GM12864 (cell line): Measurements from ENCODE around the gene C1QA.

Source experiments
- DNase-seq: peaks from one replicate; pipeline ENCODE4 v3.0.0-alpha.2; 2011; ENCODE audit warnings: low read depth
- H3K4me3 ChIP-seq: 2 replicates; pipeline ENCODE4 v1.5.1; 2011; ENCODE audit warnings: mild to moderate bottlenecking, low read depth, low read length, control low read depth
- TF ChIP-seq, protein P1 (sequence below): IDR thresholded peaks from 2 replicates; pipeline ENCODE4 v1.5.1; 2011; ENCODE audit warnings: low read depth, mild to moderate bottlenecking, moderate library complexity, low read length, control low read depth, inconsistent platforms; ENCODE audit errors: missing control alignments

Gene C1QA

DNA sequence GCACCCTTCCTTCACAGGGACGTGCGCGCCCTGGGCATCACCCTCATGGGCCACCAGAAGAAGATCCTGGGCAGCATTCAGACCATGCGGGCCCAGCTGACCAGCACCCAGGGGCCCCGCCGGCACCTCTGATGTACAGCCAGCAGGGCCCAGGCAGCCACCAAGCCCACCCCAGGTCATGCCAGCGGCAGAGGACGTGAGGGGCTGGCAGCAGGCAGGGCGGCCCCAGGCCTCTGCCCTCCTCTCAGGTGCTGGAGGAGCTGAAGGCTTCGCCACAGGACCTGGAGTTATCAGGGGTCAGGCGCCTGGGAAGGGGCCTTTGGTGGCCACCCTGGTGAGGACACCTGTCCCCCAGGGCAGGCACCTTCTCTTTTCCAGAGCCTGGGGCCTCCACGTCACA, 34.8 kb upstream of the C1QA start:
- TF ChIP-seq, protein P1, sequence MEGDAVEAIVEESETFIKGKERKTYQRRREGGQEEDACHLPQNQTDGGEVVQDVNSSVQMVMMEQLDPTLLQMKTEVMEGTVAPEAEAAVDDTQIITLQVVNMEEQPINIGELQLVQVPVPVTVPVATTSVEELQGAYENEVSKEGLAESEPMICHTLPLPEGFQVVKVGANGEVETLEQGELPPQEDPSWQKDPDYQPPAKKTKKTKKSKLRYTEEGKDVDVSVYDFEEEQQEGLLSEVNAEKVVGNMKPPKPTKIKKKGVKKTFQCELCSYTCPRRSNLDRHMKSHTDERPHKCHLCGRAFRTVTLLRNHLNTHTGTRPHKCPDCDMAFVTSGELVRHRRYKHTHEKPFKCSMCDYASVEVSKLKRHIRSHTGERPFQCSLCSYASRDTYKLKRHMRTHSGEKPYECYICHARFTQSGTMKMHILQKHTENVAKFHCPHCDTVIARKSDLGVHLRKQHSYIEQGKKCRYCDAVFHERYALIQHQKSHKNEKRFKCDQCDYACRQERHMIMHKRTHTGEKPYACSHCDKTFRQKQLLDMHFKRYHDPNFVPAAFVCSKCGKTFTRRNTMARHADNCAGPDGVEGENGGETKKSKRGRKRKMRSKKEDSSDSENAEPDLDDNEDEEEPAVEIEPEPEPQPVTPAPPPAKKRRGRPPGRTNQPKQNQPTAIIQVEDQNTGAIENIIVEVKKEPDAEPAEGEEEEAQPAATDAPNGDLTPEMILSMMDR = no peak
- no peak for DNase-seq
- no peak overlapping the region for H3K4me3 ChIP-seq

DNA sequence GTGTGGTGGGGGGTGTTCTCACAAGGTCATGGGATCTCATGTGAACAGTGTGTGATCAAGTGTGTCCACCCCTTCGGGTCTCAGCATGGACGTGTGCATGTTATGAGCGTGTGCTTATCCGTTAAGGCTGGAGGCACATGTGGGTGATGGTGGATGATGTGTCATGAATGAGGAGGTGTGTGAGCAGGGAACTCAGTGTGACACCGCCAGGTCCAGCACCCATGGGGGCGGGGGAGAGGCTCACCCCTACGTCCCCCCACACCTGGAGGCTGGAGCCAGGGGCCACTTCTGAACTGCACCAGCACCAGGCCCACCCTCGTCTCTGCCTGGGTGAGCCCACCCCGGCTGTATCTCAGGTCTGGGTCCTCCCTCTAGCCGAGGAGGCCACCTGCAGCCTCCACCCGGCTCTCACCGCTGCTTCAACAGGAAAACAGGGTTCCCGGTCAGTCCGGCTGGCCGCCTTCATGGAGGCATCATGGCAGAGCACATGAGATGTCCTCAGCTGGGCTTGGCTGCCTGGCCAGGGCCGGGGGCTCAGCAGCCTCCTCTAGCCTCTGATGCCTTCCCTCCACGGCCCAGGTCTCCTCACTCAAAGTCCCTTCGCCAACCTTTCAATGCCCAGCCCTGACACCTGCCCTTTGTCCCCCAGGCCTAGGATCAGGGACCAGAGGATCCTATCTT, 34.2 kb upstream of the C1QA start:
- no peak for DNase-seq
- H3K4me3 ChIP-seq = no peak overlapping the region
- TF ChIP-seq, protein P1 = no peak

DNA sequence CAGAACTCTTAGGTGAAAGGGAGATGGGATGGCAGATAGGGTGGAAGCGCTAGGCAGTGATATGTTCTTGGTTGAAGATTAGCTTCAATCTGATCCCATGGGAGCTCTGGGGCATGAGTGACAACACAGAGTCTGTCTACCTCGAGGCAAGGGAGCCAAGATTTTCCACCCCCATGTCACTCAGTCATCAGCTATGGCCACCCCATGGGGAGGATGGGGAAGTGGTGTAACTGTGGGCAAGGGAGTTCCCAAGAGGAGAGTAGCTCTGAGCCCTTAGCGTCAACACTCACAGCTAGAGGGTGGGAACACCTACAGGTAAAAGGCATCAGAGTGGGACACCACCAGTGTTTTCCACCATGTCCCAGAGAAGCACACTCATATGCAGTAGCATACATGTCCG, 30.3 kb upstream of the C1QA start:
- no peak overlapping the region for H3K4me3 ChIP-seq
- TF ChIP-seq, protein P1 = no peak
- no peak for DNase-seq

DNA sequence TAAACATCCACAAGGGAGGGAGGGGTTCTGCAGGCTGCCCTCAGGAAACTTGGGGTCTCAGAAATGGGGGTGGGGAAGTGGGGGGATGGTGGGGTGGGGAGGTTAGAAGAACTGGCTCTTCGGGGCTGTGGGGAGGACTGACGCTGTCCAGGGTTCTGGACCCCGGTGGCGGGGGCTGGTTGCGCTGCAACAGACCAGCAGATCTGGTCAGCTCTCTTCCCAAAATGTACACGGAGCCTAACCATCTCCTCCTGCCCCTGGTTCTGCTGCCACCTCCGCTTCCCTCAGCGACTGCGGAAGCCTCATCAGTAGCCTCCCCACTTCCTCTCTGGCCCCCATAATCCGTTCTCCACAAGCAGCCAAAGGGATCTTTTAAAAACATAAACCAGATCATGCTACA, 29.3 kb upstream of the C1QA start:
- no peak for DNase-seq
- no peak overlapping the region for H3K4me3 ChIP-seq
- TF ChIP-seq, protein P1 = no peak

DNA sequence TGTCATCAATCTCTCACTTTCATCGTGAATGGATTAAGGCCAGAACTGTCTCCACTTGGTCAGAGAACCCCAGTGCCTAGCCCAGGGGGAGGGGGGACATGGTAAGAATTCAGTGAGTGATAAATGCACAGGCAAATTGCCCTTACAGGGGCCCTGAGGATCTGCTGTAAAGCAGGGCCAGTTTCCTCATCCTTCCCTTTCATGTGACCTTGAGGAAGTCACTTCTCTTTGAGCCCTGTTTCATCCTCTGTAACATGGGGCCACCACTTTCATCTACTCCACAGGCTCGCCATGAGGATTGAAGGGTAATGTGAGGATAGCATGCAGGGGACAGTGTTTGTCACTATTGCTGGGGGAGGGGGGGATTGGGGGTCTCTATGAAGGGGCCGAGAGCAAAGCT, 28.1 kb upstream of the C1QA start:
- TF ChIP-seq, protein P1 = no peak
- H3K4me3 ChIP-seq = no peak overlapping the region
- DNase-seq = no peak

DNA sequence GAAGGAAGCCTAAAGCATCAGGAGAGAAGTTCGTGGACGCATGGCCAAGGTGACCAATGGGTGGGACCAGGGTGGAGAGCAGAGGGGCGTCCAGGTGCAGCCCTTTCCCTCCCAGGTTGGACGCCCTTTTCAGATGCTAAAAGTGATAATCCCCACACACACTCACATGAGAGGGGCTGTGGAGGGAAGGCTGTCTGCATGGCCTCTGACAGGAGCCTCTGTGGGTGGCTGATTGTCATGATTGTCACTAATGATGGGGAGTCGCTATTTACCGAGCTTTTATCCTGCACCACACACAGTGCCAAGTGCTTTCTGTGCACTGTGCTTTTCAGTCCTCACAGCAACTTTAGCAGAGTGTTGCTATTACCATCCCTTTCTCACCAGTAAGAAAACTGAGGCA, 27.1 kb upstream of the C1QA start:
- TF ChIP-seq, protein P1 = no peak

DNA sequence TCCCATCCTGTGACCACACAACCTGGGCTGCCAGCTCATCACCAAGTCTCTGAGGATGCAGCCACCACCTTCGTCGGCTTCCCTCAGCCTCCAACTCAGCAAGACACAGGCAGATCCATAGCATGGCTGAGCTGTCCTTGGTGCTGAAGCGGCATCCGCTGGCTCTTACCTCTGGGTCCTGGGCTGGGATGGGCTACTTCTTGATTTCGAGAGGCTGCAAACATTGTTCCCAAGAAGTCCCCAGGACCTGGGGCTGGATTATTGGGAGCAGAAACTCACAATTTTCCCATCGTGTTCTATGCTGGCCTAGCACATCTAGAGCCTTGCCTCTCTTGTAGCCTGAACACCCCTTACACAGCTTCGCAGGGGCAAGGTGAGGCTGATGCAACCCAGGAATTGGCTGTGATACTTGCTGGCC, 24.9 kb upstream of the C1QA start:
- H3K4me3 ChIP-seq = no peak overlapping the region
- no peak for DNase-seq
- TF ChIP-seq, protein P1 = no peak

More for the DNA sequence above, 27.1 kb upstream of the C1QA start:
- no peak for DNase-seq
- no peak overlapping the region for H3K4me3 ChIP-seq
